Skeletal muscle satellite cell (primary cell): ENCODE results near the gene GABRA4.

Experiments
- H3K27me3 ChIP-seq: 2 replicates; pipeline ENCODE4 v1.7.0; 2013; ENCODE audit warnings: low read length; ENCODE audit not compliant: control insufficient read depth, insufficient read depth
- H3K36me3 ChIP-seq: 2 replicates; pipeline ENCODE4 v1.7.0; 2013; ENCODE audit warnings: mild to moderate bottlenecking, control low read depth, low read length; ENCODE audit not compliant: insufficient read depth
- H3K4me1 ChIP-seq: 2 replicates; pipeline ENCODE4 v1.7.0; 2013; ENCODE audit warnings: low read length; ENCODE audit not compliant: control insufficient read depth, insufficient read depth
- H3K4me2 ChIP-seq: 2 replicates; pipeline ENCODE4 v1.7.0; 2013; ENCODE audit warnings: mild to moderate bottlenecking, low read length
- H3K4me3 ChIP-seq: 2 replicates; pipeline ENCODE4 v1.7.0; 2013; ENCODE audit warnings: low read length
- H3K9ac ChIP-seq: 2 replicates; pipeline ENCODE4 v1.7.0; 2013; ENCODE audit warnings: mild to moderate bottlenecking, low read depth, low read length, moderate library complexity
- H3K9me3 ChIP-seq: replicated peaks from 2 replicates; pipeline ENCODE4 v1.7.0; 2013; ENCODE audit warnings: mild to moderate bottlenecking, control low read depth, low read length

GABRA4 gene

GRCh38 chr4:46924789-46925529 lies 68.4 kb downstream of the GABRA4 start:
- H3K4me3 ChIP-seq: no peak overlapping the region
- peaks cover 18% of the 10 kb centered on the region for H3K27me3 ChIP-seq
- no peak overlapping the region for H3K4me2 ChIP-seq
- no peaks in the 10 kb centered on the region for H3K4me1 ChIP-seq
- no peaks in the 10 kb centered on the region for H3K36me3 ChIP-seq
- H3K9ac ChIP-seq: no peak overlapping the region
- no peaks in the 10 kb centered on the region for H3K9me3 ChIP-seq

GRCh38 chr4:46922205-46922604 lies 71.2 kb downstream of the GABRA4 start:
- Histone ChIP-seq H3K4me2 (no peak overlapping the region), H3K4me3 (no peak overlapping the region), H3K27me3 (peaks cover 5% of the 10 kb centered on the region), H3K9ac (no peak overlapping the region), H3K9me3 (no peaks in the 10 kb centered on the region), H3K4me1 (no peaks in the 10 kb centered on the region), H3K36me3 (no peaks in the 10 kb centered on the region)

GRCh38 chr4:46909078-46909477 lies 84.3 kb downstream of the GABRA4 start, which contains the start of gene COX7B2:
Gene COX7B2, minus strand, starts transcription at chr4:46909245. Its CDS starts 174,053 bp downstream, at chr4:46735192.
- Histone ChIP-seq H3K9me3 (no peaks in the 10 kb centered on the region), H3K27me3 (no peaks in the 10 kb centered on the region), H3K4me1 (no peaks in the 10 kb centered on the region), H3K36me3 (no peaks in the 10 kb centered on the region), H3K4me2 (no peak within 1 kb of the TSS), H3K4me3 (no peak within 1 kb of the TSS), H3K9ac (no peak within 1 kb of the TSS)

GRCh38 chr4:46908148-46908547 lies 85.2 kb downstream of the GABRA4 start:
- Histone ChIP-seq H3K4me3 (no peak overlapping the region), H3K9ac (no peak overlapping the region), H3K4me1 (no peaks in the 10 kb centered on the region), H3K27me3 (no peaks in the 10 kb centered on the region), H3K4me2 (no peak overlapping the region), H3K36me3 (no peaks in the 10 kb centered on the region), H3K9me3 (no peaks in the 10 kb centered on the region)

GRCh38 chr4:46900082-46900481 lies 93.3 kb downstream of the GABRA4 start:
- no peaks in the 10 kb centered on the region for H3K27me3 ChIP-seq
- no peak overlapping the region for H3K9ac ChIP-seq
- no peaks in the 10 kb centered on the region for H3K36me3 ChIP-seq
- no peaks in the 10 kb centered on the region for H3K9me3 ChIP-seq
- H3K4me2 ChIP-seq: no peak overlapping the region
- no peak overlapping the region for H3K4me3 ChIP-seq
- no peaks in the 10 kb centered on the region for H3K4me1 ChIP-seq

GRCh38 chr4:46894826-46895225 lies 98.6 kb downstream of the GABRA4 start:
- Histone ChIP-seq H3K4me3 (no peak overlapping the region), H3K9ac (no peak overlapping the region), H3K4me1 (no peaks in the 10 kb centered on the region), H3K4me2 (no peak overlapping the region), H3K36me3 (no peaks in the 10 kb centered on the region), H3K27me3 (no peaks in the 10 kb centered on the region), H3K9me3 (no peaks in the 10 kb centered on the region)

GRCh38 chr4:46890056-46890455 lies 103.3 kb downstream of the GABRA4 start:
- Histone ChIP-seq H3K4me1 (no peaks in the 10 kb centered on the region), H3K36me3 (no peaks in the 10 kb centered on the region), H3K9ac (no peak overlapping the region), H3K4me2 (no peak overlapping the region), H3K27me3 (no peaks in the 10 kb centered on the region), H3K4me3 (no peak overlapping the region), H3K9me3 (no peaks in the 10 kb centered on the region)

- no peak overlapping the region for H3K9ac ChIP-seq
- no peak overlapping the region for H3K4me3 ChIP-seq
- no peaks in the 10 kb centered on the region for H3K9me3 ChIP-seq
- H3K27me3 ChIP-seq: no peaks in the 10 kb centered on the region
- H3K4me2 ChIP-seq: no peak overlapping the region
- no peaks in the 10 kb centered on the region for H3K36me3 ChIP-seq
- no peaks in the 10 kb centered on the region for H3K4me1 ChIP-seq
Measured at GRCh38 chr4:46889410-46889809, 104.0 kb downstream of the GABRA4 start.

- no peak overlapping the region for H3K4me3 ChIP-seq
- no peaks in the 10 kb centered on the region for H3K4me1 ChIP-seq
- H3K9me3 ChIP-seq: no peaks in the 10 kb centered on the region
- H3K36me3 ChIP-seq: no peaks in the 10 kb centered on the region
- no peaks in the 10 kb centered on the region for H3K27me3 ChIP-seq
- no peak overlapping the region for H3K4me2 ChIP-seq
- no peak overlapping the region for H3K9ac ChIP-seq
Measured at GRCh38 chr4:46886711-46887110, 106.7 kb downstream of the GABRA4 start.

GRCh38 chr4:46878641-46879040 lies 114.7 kb downstream of the GABRA4 start:
- H3K4me3 ChIP-seq: no peak overlapping the region
- no peak overlapping the region for H3K4me2 ChIP-seq
- no peak overlapping the region for H3K9ac ChIP-seq
- no peaks in the 10 kb centered on the region for H3K4me1 ChIP-seq
- H3K27me3 ChIP-seq: no peaks in the 10 kb centered on the region
- no peaks in the 10 kb centered on the region for H3K36me3 ChIP-seq
- no peaks in the 10 kb centered on the region for H3K9me3 ChIP-seq

GRCh38 chr4:46874811-46875210 lies 118.6 kb downstream of the GABRA4 start:
- H3K4me1 ChIP-seq: no peaks in the 10 kb centered on the region
- H3K4me3 ChIP-seq: no peak overlapping the region
- no peaks in the 10 kb centered on the region for H3K36me3 ChIP-seq
- no peak overlapping the region for H3K4me2 ChIP-seq
- H3K27me3 ChIP-seq: no peaks in the 10 kb centered on the region
- H3K9me3 ChIP-seq: no peaks in the 10 kb centered on the region
- H3K9ac ChIP-seq: no peak overlapping the region

- H3K27me3 ChIP-seq: no peaks in the 10 kb centered on the region
- H3K9me3 ChIP-seq: no peaks in the 10 kb centered on the region
- no peak overlapping the region for H3K4me3 ChIP-seq
- no peaks in the 10 kb centered on the region for H3K4me1 ChIP-seq
- no peak overlapping the region for H3K4me2 ChIP-seq
- H3K9ac ChIP-seq: no peak overlapping the region
- H3K36me3 ChIP-seq: no peaks in the 10 kb centered on the region
Measured at GRCh38 chr4:46870411-46870810, 123.0 kb downstream of the GABRA4 start.
